Brain microvascular endothelial cell (primary cell): Measurements from ENCODE around the gene RSBN1L.

Experiments
- DNase-seq: peaks from one replicate; pipeline ENCODE4 v3.0.0-alpha.2; 2020
- H3K27ac ChIP-seq: fragments of 250-450 bp; sonication (Bioruptor Pico); 2 replicates; pipeline ENCODE4 v1.5.1; 2020; ENCODE audit warnings: mild to moderate bottlenecking, moderate library complexity
- H3K27me3 ChIP-seq: fragments of 250-450 bp; sonication (Bioruptor Pico); replicated peaks from 2 replicates; pipeline ENCODE4 v1.5.1; 2020; ENCODE audit warnings: mild to moderate bottlenecking
- H3K36me3 ChIP-seq: fragments of 250-450 bp; sonication (Bioruptor Pico); replicated peaks from 2 replicates; pipeline ENCODE4 v1.5.1; 2020; ENCODE audit warnings: mild to moderate bottlenecking
- H3K4me3 ChIP-seq: 2 replicates; pipeline ENCODE4 v1.5.1; 2011; ENCODE audit warnings: low read depth, mild to moderate bottlenecking, control low read depth, low read length, moderate library complexity
- CTCF ChIP-seq: IDR thresholded peaks from 2 replicates; pipeline ENCODE4 v1.5.1; 2011; ENCODE audit warnings: low read depth, mild to moderate bottlenecking, moderate library complexity, low read length, control low read depth, inconsistent platforms; ENCODE audit errors: missing control alignments
- in situ Hi-C: cut with HindIII; loops from 2 replicates; pipeline ENCODE4 v1.10.0; 2017; ENCODE audit warnings: low sequenced_read_pairs, low pct_ligation_motif_present

The RSBN1L gene

GRCh38 chr7:77662869-77663268, 33.4 kb upstream of the RSBN1L start:
- no peak for DNase-seq
- H3K27me3 ChIP-seq, result no peaks in the 10 kb centered on the region
- no peak overlapping the region for H3K4me3 ChIP-seq
- no peak overlapping the region for H3K27ac ChIP-seq
- peaks cover 26% of the 10 kb centered on the region for H3K36me3 ChIP-seq
- in situ Hi-C loops, result loop anchor here (25.0 kb wide), 1 partner anchor 99 kb away; no protein-coding TSS in a partner anchor
- TF ChIP-seq CTCF, result no peak

GRCh38 chr7:77664715-77665114, 31.5 kb upstream of the RSBN1L start:
- Histone ChIP-seq H3K27ac (no peak overlapping the region), H3K4me3 (no peak overlapping the region), H3K27me3 (no peaks in the 10 kb centered on the region), H3K36me3 (peaks cover 22% of the 10 kb centered on the region)
- in situ Hi-C loops, result loop anchor here (25.0 kb wide), 1 partner anchor 98 kb away; no protein-coding TSS in a partner anchor
- TF ChIP-seq CTCF, result no peak
- no peak for DNase-seq

- H3K4me3 ChIP-seq, result no peak overlapping the region
- DNase-seq, result no peak
- H3K27ac ChIP-seq, result no peak overlapping the region
- H3K27me3 ChIP-seq, result no peaks in the 10 kb centered on the region
- TF ChIP-seq CTCF, result no peak
- in situ Hi-C loops, result loop anchor here (25.0 kb wide), 1 partner anchor 97 kb away; no protein-coding TSS in a partner anchor
- H3K36me3 ChIP-seq, result peaks cover 20% of the 10 kb centered on the region
Measured at GRCh38 chr7:77665161-77665560, 31.1 kb upstream of the RSBN1L start.

- no peak for TF ChIP-seq CTCF
- H3K4me3 ChIP-seq, result no peak overlapping the region
- no peak for DNase-seq
- in situ Hi-C loops, result loop anchor here (25.0 kb wide), 1 partner anchor 95 kb away; no protein-coding TSS in a partner anchor
- no peak overlapping the region for H3K27ac ChIP-seq
- peaks cover 14% of the 10 kb centered on the region for H3K36me3 ChIP-seq
- no peaks in the 10 kb centered on the region for H3K27me3 ChIP-seq
Measured at GRCh38 chr7:77667459-77668086, 28.7 kb upstream of the RSBN1L start.

- in situ Hi-C loops, result loop anchor here (25.0 kb wide), 1 partner anchor 87 kb away; no protein-coding TSS in a partner anchor
- Histone ChIP-seq H3K4me3 (no peak overlapping the region), H3K27me3 (no peaks in the 10 kb centered on the region), H3K27ac (no peak overlapping the region), H3K36me3 (no peaks in the 10 kb centered on the region)
- TF ChIP-seq CTCF, result no peak
- DNase-seq, result peak; percentile 20
Measured at GRCh38 chr7:77674878-77675277, 21.4 kb upstream of the RSBN1L start.

GRCh38 chr7:77679608-77680007, 16.7 kb upstream of the RSBN1L start:
- in situ Hi-C loops, result no loop called here
- H3K27ac ChIP-seq, result no peak overlapping the region
- H3K36me3 ChIP-seq, result no peaks in the 10 kb centered on the region
- no peak for DNase-seq
- H3K27me3 ChIP-seq, result no peaks in the 10 kb centered on the region
- no peak overlapping the region for H3K4me3 ChIP-seq
- TF ChIP-seq CTCF, result no peak
